Tibial artery (tissue), 4 donors: ENCODE data around the gene EGR4.

ENCODE experiments used
- DNase-seq, 2 donors: peaks; one replicate each; pipeline ENCODE4 v3.0.0-alpha.2; 2019
- H3K27ac ChIP-seq, 2 donors: fragments of 200-600 bp; sonication (generic) in 1 of 2; 1 replicate in 1 of 2; 2 replicates in 1 of 2; pipeline ENCODE4 v1.5.1; 2018 to 2019; ENCODE audit warnings: mild to moderate bottlenecking in 1 of 2
- H3K27me3 ChIP-seq, 2 donors: fragments of 200-600 bp; sonication (generic) in 1 of 2; one replicate each; pipeline versions ENCODE4 v1.5.1 to v1.6.0; 2016 to 2019
- H3K36me3 ChIP-seq, 3 donors: fragments of 200-600 bp; sonication (generic) in 2 of 3; one replicate each; pipeline ENCODE4 v1.5.1; 2016 to 2019; ENCODE audit warnings: mild to moderate bottlenecking in 2 of 3
- H3K4me1 ChIP-seq, 4 donors: fragments of 200-600 bp; sonication (generic) in 2 of 4; 1 replicate in 3 of 4; 2 replicates in 1 of 4; pipeline ENCODE4 v1.5.1; 2016 to 2019
- H3K4me3 ChIP-seq, 2 donors: fragments of 200-600 bp; sonication (generic) in 1 of 2; 1 replicate in 1 of 2; 2 replicates in 1 of 2; pipeline ENCODE4 v1.5.1; 2018 to 2019; ENCODE audit warnings: mild to moderate bottlenecking in 2 of 2
- H3K9me3 ChIP-seq, 3 donors: fragments of 200-600 bp; sonication (generic) in 1 of 3; one replicate each; pipeline ENCODE4 v1.5.1; 2016 to 2019
- intact Hi-C: fragments of 100-400 bp; cut with DNase I; formaldehyde crosslinking; loops from one replicate; pipeline ENCODE4 v1.15.0; 2023; ENCODE audit warnings: low total_unique reads
- TF ChIP-seq, protein P1 (sequence below), 2 experiments: fragments of 200-600 bp in 1 of 2; fragments of 450-650 bp in 1 of 2; IDR thresholded peaks; one replicate each; pipeline ENCODE4 v1.5.1; 2017 to 2019; ENCODE audit warnings: antibody characterized with exemption in 2 of 2, mild to moderate bottlenecking in 1 of 2, moderate library complexity in 1 of 2

The EGR4 gene

DNA sequence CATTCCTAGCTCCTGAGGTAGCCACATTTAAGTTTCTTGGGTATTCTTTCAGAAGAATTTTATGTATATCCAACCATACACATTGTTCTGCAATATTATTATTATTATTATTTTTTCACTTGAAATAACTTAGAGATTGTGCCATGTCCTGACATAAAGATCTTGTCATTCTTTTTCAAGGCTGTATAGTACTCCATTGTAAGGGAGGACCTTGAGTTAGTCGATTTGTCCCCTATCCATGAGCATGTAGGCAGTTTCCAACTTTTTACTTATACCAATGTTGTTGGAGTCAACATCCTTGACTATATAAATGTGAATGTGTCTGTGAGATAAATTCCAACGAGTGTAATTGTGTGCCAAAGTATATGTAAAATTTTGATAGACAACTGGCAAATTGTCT is 891 bp upstream of the EGR4 start:
- peaks cover 0 to 27% (median 16%) of the 10 kb centered on the region in 4 donors for H3K4me1 ChIP-seq
- no peak overlapping the region for H3K4me3 ChIP-seq
- DNase-seq = no peak
- no peaks in the 10 kb centered on the region for H3K9me3 ChIP-seq
- intact Hi-C loops = no loop called here
- TF ChIP-seq, protein P1, sequence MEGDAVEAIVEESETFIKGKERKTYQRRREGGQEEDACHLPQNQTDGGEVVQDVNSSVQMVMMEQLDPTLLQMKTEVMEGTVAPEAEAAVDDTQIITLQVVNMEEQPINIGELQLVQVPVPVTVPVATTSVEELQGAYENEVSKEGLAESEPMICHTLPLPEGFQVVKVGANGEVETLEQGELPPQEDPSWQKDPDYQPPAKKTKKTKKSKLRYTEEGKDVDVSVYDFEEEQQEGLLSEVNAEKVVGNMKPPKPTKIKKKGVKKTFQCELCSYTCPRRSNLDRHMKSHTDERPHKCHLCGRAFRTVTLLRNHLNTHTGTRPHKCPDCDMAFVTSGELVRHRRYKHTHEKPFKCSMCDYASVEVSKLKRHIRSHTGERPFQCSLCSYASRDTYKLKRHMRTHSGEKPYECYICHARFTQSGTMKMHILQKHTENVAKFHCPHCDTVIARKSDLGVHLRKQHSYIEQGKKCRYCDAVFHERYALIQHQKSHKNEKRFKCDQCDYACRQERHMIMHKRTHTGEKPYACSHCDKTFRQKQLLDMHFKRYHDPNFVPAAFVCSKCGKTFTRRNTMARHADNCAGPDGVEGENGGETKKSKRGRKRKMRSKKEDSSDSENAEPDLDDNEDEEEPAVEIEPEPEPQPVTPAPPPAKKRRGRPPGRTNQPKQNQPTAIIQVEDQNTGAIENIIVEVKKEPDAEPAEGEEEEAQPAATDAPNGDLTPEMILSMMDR (IDR thresholded peaks at IDR 0.05) = no peak
- no peaks in the 10 kb centered on the region for H3K36me3 ChIP-seq
- H3K27me3 ChIP-seq = peaks cover 0 to 77% of the 10 kb centered on the region in 2 donors
- no peak overlapping the region for H3K27ac ChIP-seq

DNA sequence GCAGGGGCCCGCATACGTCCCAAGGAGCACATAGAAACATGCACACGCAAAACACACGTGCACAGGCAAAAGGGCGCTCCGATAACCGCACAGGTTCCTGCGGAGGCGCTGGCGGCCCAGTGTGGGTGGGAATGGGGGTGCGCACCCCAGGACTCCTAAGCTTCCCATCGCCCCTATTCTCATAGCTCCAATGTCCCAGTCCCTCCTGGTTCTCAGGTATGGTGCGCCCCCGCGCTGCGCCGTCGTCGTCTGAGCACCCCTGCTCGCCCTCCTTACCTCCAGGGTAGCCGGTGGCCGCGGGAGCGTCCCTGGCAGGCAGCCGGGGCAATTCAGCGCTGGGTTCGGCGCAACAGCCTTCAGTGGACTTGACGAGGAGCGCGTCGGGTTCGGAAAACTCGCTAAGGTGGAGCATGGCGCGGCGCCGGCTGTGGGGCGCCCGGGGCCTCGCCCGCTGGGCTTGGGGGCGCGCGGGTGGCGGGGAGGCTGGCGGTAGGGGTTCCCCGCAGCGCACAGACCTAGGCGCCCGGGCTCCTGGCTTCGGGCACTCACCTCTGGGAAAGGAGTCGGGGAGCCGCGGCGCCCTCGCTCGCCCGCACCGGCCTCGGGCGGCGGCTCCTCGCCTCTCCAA is 328 bp downstream of the EGR4 start:
- peak in 1 of 2 donors; percentile 48 for DNase-seq
- Histone ChIP-seq H3K4me1 (peaks cover 0 to 27% (median 16%) of the 10 kb centered on the region in 4 donors), H3K4me3 (peak overlapping the region; percentile 12 to 42), H3K9me3 (no peaks in the 10 kb centered on the region), H3K36me3 (no peaks in the 10 kb centered on the region), H3K27ac (no peak overlapping the region), H3K27me3 (peaks cover 0 to 82% of the 10 kb centered on the region in 2 donors)
- intact Hi-C loops = no loop called here
- TF ChIP-seq, protein P1 (IDR thresholded peaks at IDR 0.05) = no peak

DNA sequence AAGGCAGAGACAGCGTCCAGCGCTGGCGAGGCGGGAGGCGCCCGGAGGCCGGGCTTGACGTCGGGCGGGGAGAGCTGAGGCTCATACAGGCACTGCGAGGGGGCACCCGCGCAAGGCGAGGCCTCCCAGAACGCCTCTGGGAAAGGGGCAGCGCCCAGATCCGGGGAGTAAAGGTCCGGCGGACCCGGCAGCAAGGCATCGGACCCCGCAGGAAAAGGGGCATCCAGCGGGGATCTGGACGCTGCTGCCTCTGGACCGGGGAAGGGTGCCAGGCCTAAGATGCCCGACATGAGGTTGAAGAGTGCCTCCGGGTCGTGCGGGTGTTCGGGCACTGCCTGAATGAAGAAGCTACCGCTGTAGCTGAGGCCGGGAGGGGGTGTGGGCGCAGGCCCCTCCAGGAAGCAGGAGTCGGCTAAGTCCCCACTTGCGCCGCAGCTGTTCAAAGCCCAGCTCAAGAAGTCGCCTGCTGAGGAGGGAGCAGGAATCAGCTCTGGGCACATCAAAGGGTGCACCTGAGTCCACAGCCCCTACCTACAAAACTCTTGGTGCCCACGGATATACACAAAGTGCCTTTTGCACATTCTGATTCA is 937 bp downstream of the EGR4 start:
- Histone ChIP-seq H3K4me1 (peaks cover 0 to 27% (median 16%) of the 10 kb centered on the region in 4 donors), H3K4me3 (no peak overlapping the region), H3K27ac (no peak overlapping the region), H3K9me3 (no peaks in the 10 kb centered on the region), H3K27me3 (peaks cover 0 to 81% of the 10 kb centered on the region in 2 donors), H3K36me3 (no peaks in the 10 kb centered on the region)
- TF ChIP-seq, protein P1 (IDR thresholded peaks at IDR 0.05) = no peak
- intact Hi-C loops = no loop called here
- DNase-seq = no peak

DNA sequence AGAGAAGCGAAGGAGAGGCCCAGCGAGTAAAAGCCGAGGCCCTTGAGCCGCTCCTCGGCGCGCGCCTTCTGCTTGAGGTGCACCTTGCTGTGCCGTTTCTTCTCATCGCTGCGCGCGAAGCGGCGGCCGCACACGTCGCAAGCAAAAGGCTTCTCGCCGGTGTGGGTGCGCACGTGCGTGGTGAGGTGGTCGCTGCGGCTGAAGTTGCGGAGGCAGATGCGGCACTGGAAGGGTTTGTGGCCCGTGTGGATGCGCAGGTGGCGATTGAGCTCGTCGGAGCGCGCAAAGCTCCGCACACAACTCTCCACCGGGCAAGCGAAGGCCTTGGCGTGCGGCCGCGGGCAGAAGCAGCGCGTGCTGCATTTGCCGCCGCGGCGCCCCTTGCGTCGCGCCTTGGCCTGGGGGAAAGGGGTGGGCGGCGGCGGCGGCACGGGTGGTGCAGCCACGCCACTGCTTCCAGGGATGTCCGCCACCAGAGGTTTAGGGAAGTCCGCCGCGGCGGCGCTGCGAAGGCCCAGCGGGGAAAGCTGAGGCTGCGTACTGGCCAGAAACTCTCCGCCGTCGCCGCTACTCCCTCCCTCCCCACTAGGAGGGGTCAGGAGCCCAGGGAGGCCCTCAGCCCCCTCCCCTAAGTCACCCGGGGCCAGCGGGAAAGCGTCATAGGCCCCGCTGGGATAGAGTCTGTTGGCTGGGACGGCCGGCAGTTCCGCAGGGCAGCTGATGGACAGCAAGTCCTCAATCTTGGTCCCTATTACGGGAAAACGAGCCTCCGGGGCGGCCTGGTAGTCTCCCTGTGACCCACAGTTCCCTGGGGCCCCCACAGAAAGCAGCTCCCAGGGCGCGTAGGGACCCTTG is 1.7 kb downstream of the EGR4 start:
- Histone ChIP-seq H3K27ac (no peak overlapping the region), H3K9me3 (no peaks in the 10 kb centered on the region), H3K27me3 (peaks cover 0 to 89% of the 10 kb centered on the region in 2 donors), H3K4me3 (peak overlapping the region in 1 of 2 donors; percentile 1), H3K4me1 (peaks cover 0 to 27% (median 16%) of the 10 kb centered on the region in 4 donors), H3K36me3 (no peaks in the 10 kb centered on the region)
- TF ChIP-seq, protein P1 (IDR thresholded peaks at IDR 0.05) = no peak
- intact Hi-C loops = no loop called here
- DNase-seq = no peak

DNA sequence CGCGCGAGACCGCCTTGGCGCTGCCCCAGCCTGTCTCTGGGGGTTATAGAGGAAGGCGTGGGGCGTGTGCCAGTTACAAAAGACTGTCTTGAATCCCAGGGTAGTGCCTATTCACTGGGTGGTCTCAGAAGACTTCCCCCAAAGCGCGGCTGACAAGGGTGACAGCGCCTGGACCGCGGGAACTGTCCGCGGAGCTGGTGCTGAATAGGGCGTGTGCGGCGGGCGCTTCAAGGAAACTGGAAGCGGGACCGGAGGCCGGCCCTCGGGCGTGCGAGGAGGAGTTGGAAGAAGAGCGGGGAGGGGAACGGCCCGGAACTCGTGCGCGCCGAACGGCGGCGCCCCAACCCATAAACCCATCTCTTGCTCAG is 2.3 kb downstream of the EGR4 start:
- Histone ChIP-seq H3K27ac (no peak overlapping the region), H3K4me1 (peaks cover 0 to 27% (median 16%) of the 10 kb centered on the region in 4 donors), H3K9me3 (no peaks in the 10 kb centered on the region), H3K36me3 (no peaks in the 10 kb centered on the region), H3K4me3 (peak overlapping the region in 1 of 2 donors; percentile 1), H3K27me3 (peaks cover 0 to 94% of the 10 kb centered on the region in 2 donors)
- DNase-seq = peak in 1 of 2 donors; percentile 69
- intact Hi-C loops = no loop called here
- TF ChIP-seq, protein P1 (IDR thresholded peaks at IDR 0.05) = no peak
